T-helper 2 cell (primary cell): ENCODE results near the gene GRP.

Experiments
- DNase-seq, 5 experiments: peaks; one replicate each; pipeline versions ENCODE4 v3.0.0 to v3.0.0-alpha.2; 2012 to 2022
- total RNA-seq, 2 donors: gene quantifications; one replicate each; lab custom pipeline; 2026; lab: John Stamatoyannopoulos, UW

Gene GRP
- total RNA-seq = 0 reads per million in 2 donors

DNA sequence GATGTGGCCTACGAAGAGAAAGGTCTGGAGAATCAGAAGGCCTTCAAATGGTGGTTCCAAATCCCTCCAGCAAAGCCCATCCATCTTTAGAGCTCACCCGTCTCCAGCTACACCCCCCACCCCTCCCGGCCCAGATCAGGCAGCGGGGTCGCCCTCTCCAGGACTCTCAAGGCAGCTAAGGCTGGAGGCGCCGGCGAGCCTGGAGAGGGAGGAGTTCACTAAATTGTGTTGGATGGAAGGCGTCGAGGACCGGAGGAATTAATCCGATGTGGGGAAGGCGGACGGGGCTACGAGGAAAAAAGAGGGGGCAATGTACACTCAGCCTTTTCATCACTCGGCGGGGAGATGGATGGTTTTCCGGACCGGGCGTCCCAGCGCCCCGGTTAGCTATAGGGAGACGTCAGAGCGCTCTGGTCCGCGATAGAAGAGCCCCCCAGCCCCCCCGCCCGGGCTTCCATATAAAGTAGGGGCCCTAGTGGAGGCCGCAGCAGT, at the start of gene GRP:
Gene GRP (plus strand): TSS at position 487 of the 492 bp plus-strand sequence. CDS start 108 bp downstream, outside the sequence.
- DNase-seq = no peak

DNA sequence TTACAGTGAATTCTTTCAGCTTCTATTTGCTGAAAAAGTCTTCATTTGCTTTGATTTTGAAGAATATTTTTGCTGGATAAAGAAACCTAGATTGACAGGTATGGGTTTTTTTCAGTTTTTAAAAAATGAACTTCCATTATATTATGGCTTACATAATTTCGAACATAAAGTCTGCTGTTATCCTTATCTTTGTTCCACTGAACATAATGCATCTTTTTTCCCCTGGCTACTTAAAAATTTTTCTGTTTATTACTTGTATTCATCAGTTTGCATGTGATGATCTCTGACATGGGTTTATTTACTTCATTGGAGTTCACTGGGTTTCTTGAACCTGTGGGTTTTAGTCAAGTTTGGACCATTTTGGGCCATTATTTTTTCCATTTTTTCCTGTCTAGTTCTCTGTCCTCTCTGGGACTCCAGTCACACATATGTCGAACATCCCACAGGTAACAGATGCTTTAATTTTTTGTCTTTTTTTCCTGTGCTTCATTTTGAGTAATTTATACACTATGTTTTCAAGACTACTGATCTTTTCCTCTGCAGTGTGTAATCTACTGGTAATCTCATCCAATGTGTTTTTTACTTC, 47.2 kb upstream of the GRP start:
- DNase-seq = no peak

DNA sequence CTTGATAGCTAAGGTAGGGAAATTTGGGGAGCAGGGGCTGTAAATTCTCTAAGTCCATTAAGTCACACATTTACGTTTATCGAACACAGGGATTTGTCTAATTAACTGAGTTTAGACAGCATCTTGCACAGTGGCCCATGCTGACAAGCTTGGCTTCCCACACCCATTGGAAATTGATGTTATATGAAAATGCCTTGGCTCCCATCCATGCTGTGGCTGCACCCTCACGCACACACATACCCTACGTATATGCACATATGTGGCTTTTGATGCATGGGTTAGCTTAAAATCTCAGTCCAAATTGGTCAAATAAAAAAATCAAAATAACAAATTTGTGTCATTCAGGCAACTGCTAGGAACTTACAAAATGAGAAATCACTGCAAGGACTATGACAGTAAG, 42.5 kb upstream of the GRP start:
- no peak for DNase-seq

GRCh38 chr18:59180150-59180845, 39.7 kb upstream of the GRP start:
- no peak for DNase-seq

- no peak for DNase-seq
Observed at GRCh38 chr18:59182673-59183072, 37.3 kb upstream of the GRP start.

- DNase-seq = peak in 1 of 5 experiments; percentile 14
Observed at GRCh38 chr18:59189008-59189407, 30.9 kb upstream of the GRP start.

DNA sequence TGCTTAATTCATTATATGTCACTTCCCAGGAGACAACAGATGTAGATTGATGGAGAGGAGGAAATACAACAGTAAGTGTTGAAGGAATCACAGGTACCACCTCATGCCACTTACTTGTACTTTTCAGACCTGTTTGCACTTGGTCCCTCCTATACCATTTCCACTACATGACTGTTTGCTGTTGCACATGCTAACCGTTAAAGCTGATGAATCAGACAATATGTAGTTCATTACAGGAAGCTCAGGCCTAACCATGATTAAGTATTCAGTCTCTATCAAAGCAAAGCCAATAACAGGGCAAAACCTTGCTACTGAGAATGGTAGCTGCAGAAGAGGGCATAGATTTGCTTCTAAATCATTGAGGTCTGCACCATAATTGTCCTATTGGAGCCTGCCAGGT, 30.2 kb upstream of the GRP start:
- peak in 1 of 5 experiments; percentile 8 for DNase-seq

- no peak for DNase-seq
Observed at GRCh38 chr18:59196161-59196725, 23.7 kb upstream of the GRP start.

DNA sequence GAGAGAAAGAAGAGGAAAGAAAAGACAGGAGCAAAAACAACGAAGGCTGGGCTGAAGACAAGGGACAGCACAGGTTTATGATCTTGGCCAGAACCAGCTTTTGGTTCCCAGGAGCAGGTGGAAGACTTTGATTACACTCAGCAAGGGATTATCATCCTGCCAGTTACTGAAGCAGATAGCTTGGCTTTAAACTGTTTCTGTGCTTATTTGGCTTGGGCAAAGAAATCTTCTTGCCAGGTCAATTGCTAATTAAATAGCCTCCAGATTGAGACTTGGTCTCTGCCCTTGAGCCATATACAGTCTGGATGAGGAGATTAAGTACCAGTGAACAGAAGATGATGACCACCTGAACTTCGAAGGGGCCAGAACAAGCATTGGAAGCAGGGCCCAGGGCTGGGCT, 22.3 kb upstream of the GRP start:
- no peak for DNase-seq

- DNase-seq = no peak
Observed at GRCh38 chr18:59198215-59198614, 21.7 kb upstream of the GRP start.

GRCh38 chr18:59200787-59201186, 19.2 kb upstream of the GRP start:
- no peak for DNase-seq

DNA sequence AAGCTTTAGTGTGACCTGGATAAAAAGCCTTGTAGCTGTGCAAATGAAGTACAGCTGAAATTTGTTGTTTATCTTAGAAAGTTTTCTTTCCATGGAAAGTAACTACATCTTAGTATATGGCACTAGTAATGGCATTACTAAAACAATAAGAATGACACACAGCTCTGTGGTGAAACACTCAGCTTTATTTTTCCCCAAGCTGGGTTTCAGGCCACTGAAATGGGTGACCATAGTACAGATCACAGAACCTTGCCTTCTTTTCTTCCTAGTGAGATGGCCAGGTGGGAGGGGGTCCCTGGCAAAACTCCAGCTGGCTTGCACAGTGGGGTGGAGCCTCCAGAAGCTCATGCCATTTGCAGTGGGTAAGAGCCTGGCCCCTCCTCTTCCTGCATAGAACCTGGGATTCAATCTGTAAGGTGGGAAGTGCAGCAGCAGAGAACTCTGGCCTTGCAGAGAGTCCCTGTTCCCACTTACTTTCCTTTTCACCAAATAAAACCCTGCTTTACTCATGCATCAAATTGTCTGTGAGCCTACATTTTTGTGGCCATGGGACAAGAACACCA, 17.6 kb upstream of the GRP start:
- no peak for DNase-seq

DNA sequence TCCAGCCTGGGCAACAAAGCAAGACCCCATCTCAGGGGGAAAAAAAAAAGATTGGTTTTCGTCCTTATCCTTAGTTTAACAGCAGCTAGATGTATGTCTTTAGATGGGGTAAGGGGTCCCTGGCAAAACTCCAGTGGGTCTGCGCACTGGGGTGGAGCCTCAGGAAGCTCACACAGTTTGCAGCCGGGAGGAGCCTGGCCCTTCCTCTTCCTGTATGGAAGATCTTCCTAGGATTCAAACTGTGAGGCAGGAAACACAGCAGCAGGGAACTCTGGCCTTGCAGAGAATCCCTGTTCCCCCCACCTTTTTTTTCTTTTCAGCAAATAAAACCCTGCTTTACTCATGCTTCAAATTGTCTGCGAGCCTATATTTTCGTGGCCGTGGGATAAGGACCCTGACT, 12.5 kb upstream of the GRP start:
- DNase-seq = no peak

- DNase-seq = no peak
Observed at GRCh38 chr18:59208602-59209125, 11.3 kb upstream of the GRP start.

DNA sequence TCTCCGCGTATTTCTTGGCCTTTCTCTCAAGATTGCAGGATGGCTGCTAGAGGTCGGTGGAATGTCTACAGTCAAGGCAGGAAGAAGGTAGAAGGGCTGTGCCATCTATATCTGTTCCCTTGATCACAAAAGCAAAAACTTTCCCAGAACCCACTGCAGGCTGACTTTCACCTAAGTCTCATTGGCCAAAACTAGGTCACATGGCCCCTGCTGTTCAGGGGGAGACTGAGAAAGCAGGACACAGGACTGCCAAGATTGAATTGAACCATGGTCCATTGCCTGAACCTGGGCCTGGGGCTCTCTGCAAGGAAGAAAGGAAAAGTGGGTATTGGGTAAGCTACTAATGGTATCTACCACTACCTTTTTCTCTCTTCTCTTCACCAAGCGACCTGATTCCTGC, 9.7 kb upstream of the GRP start:
- DNase-seq = no peak

- no peak for DNase-seq
Observed at GRCh38 chr18:59211629-59212028, 8.3 kb upstream of the GRP start.

GRCh38 chr18:59218018-59218417, 1.9 kb upstream of the GRP start:
- no peak for DNase-seq

- no peak for DNase-seq
Observed at GRCh38 chr18:59220164-59220783, 316 bp downstream of the GRP start.

GRCh38 chr18:59220784-59221765, 1.1 kb downstream of the GRP start:
- peak in 1 of 5 experiments; percentile 20 for DNase-seq

- no peak for DNase-seq
Observed at GRCh38 chr18:59222341-59222740, 2.4 kb downstream of the GRP start.

GRCh38 chr18:59228351-59228750, 8.4 kb downstream of the GRP start:
- DNase-seq = no peak

DNA sequence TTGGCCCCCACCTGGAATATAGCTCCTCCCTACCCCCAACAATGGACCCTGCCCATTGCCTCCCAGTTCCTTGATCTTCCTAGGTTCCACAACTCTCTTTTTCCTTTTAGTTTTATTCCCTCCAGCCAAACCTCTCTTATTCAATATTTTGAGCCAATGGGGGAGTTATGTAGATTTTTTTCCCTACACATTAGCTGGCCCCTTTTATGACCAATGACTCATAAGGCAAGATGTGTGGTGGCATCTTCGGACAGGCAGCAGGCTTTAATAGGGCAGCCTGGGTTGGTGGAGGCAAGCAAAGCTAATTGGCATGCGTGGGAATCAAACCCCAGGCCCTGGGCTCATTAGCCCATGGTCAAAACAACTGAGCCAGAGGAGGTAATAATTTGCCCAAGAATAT, 9.2 kb downstream of the GRP start:
- DNase-seq = no peak
